NOMO-1 treated with dmso at 0.1 percent for 144 hours (cell line): ENCODE results near the gene DGKI.
"Not testable (repeated sequence)": the region's sequence is repeated elsewhere in the genome, so short reads cannot be mapped to it uniquely, and the experiment has no call there.

Experiments used
- DNase-seq: peaks from one replicate; lab custom pipeline; 2025; ENCODE audit not compliant: unreplicated experiment; lab: John Stamatoyannopoulos, UW

Gene DGKI

DNA sequence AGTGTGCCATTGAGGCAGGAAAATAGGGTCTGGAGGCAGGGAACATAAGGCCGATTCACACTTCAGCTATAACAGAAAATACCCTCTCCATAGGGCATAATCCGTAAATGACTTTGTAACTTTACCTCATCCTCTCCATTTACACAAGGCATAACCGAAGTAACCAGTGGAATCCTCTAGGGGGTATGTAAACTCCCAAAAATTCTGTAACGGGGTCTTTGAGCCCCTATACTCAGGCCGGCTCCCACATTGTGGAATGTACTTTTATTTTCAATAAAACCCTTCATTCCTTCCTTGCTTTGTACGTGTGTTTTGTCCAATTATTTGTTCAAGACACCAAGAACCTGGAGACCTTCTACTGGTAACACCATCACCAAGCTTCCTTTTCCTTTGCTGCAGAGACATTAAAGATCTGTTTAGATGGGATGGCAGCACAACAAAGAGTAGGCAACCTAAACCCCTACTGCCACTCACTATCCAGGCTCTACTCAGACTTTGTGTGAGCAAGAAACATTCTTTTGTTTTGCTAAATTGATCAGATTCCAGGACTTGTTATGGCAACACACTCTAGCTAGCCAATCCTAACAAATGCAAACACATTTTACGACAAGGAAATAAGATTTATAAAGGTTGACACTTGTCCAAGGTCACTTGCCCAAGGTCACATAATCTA is 99.3 kb downstream of the DGKI start:
- DNase-seq: no peak

DNA sequence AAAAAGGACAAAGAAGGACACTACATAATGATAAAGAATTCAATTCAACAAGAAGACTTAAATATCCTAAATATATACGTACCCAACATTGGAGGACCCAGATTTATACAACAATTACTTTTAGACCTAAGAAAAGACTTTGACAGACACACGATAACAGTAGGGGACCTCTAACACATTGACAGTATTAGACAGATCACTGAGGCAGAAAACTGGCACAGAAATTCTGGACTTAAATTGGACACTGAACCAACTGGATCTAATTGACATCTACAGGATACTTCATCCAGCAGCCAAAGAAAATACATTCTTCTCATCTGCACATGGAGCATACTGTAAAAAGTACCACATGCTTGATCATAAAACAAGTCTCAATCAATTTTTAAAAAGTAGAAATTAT is 103.8 kb downstream of the DGKI start:
- DNase-seq: no peak

DNA sequence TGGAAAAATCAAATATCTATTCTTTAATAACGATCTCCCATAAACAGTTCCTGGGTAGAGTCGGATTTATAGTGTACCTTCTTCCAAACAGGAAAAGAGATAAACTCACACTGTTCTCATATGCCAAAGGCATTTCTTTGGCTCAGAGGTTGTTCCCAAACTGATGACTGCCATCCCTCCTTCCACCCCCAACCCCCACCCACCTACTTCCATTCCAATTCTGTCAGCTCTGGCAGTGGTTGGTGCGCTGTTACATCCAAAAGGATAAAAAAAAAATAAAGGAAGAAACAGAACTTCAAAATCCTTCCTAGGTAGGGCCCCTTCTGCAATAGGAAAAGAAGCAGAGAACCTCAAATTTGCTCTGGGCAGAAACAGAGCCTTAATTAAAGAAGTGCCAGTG is 104.7 kb downstream of the DGKI start:
- no peak for DNase-seq

DNA sequence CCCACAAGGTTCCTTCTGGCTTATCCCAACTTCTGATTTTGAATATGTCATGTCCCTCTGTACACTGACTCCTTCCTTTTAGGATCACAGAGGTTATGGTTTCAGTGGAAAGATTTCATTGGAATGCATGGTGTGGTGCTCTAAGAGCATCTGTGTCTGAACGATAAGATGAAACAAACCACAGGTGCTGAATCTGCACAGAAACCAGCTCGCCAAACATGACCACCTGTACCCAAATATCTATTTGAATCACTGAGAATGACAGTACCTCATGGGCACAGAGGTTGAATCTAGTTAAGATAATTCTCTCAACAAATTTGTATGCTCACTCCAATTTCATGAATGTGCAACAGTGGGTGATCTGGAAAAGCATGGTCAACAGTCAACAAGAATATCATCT is 105.3 kb downstream of the DGKI start:
- DNase-seq: no peak

DNA sequence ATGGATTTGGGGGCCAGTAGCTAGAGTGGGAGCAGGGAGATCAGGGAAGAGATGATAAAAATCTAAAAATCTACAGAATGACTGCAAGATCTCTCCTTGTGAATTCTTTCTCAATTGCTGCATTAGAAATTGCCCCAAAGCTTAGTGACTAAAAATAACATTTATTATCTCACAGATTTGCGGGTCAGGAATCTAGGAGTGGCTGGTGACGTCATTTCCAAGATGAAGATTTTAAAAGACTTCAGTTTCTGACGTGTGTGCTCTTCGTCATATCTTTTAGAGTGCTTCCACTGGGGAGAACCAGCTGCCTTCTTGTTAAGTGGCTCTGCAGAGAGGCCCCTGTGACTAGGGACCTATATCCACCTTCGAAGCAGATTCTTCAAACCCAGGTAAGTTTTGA is 112.6 kb downstream of the DGKI start:
- DNase-seq: no peak

DNA sequence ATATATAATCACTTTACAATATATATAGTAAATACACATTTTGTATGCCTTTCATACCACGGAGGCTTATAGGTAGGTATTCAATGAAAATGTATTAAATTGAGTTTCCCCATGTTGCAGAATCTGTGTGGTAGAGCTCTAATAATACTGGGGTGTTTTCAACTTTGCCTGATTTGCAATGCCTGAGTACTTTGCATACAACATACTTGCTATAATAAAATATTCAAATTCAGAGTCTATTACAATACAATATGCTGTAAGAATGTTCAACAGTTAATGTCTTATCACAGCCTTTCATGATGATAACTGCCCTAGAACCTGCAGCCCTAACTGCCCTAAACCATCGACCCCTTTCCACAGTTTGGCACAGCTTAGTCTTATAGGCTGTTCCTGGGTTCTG is 114.6 kb downstream of the DGKI start:
- no peak for DNase-seq

DNA sequence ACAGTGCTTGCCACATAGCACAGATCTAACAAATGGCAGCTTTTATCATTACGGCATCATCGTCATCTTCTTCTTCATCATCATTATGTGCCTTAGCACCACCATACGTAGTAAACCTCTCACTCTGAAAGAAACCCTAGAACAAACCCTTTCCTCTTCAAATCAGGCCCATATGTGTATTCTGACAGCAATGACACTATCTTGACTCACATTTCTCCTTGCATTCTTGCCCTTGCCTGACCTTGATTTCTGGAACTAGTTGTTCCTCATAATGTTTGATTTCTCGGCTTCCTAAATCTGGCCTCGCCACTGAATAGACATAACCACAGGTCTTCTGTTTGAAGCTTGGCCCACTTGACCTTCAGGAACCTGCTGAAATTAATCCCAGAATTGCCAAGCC is 115.3 kb downstream of the DGKI start:
- DNase-seq: no peak

DNA sequence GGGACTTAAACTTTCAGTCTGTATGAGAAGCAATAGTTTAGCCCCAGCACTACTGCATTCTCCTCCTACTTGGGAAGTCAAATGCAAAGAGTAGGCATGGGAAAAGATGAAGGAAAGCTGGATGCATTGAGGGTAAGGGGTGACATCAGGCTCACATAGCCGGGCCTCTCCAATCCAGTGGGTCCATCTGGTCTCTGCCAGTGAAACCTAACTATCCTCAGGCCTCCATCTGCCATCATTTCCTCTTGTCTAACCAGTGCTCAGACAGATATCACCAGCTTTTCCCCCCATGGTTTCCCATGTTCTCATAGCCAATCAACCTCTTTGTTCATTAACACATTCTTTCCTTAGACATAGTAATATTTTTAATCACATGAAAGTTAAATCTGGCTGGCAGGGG is 118.3 kb downstream of the DGKI start:
- DNase-seq: no peak

DNA sequence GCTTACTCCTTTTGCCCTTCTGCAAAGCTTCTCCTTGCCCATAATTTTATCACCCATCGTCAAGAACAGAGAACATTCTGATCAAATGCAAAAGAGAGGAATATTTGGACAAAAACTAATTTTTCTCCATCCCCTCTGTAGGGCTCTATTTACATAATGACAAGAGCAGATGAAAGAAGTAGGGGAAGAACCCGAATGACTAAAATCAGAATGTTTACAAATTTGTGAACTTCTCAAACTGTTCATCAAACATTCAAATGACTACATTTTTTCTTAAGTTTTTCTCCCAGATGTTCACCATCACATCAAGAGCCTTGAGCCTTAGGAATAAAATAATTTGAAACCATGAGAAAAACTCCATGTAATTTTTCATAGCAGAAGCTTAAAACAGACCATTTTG is 119.4 kb downstream of the DGKI start:
- no peak for DNase-seq

DNA sequence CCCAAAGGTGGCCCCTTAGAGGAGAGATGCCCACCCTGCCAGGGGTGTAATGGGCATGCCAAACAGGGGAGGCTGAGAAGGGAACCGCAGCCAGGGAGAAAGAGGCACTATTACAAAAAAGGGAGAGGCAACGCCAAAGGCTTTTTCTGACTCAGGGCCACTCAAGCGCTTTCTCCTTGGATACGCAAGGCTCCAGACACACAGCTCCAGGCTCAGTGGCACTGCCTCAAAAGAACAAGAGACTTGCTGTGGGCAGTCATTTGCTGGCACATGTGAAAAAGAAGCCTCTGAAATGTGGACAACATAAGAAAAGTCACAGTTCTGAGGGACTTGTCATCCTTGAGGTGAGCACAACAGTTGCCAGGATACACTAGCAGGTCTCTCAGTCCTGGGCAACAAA is 128.4 kb downstream of the DGKI start:
- DNase-seq: no peak

DNA sequence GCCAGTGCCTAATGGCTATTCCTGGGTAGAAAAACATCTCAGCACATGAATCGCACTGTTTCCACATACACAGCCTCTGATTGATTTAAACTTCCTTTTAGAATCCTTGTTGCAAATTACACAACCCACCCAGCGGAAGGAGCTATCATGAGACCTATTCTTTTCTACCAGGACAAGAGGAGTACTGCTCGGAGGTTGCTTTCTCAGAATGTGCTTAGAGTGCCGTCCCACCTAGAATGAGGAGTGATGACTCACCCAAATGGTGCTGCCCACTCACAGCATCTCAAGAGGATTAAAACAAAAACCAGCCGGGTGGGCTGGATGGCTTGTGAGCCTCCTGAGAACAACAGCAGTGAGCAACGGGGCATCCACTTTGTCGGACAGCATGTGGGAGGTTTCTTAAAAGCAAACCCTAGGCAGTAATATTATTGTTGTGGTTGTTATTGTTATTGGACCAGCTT is 128.9 kb downstream of the DGKI start:
- DNase-seq: peak; percentile 0

DNA sequence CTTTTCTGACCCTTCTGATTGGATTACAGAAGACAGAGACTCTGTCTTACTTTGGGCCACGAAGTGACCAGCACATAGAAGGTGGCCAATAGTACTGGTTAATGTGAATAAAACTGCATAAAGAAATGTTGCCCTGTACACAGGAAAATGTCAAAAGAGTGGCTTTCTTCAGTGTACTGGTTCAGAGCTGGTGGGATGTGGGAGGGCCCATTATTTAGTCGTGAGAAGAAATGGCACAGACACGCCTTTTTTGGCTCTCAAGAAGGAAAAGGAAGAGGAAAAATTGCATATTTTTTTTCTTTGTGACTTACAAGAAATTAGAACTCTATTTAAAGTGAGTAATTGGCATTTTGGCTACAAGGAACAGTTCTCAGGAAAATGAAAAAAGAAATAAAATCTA is 129.7 kb downstream of the DGKI start:
- no peak for DNase-seq

DNA sequence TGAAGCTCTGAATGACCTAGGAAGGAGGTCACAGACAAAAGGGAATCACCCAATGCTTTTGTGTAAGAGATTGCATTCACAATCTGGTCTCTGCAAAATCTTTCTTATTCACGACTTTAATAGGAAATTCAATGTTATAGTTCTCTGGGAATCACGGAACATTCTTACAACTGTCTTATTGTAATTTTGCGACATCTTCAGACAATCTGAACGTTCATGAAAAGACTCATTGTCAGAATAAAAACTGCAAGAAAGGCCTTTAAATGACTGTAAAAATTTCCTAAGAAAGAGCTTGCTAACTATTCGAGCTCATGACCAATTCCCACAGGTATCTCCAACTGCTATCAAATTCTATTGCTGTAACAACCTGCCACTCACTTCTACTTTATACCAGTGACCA is 130.7 kb downstream of the DGKI start:
- no peak for DNase-seq

DNA sequence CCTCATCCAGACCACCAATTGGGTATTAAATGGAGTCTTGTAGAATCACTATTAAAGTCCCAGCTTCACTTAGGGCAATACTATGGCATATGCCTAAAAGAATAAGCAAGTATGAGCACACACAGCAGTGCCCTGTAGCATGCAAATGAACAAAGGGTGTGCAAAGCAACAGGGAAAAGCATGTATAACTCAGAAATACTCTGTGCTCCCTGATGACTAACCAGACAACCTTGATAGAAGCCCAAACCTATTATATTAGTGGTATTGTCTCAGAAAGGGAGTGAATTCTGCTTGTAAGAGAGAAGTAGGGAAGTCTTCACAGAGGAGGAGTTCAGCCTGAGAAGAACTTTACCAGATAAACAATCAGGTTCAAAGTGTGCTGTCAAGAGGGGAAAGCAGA is 131.2 kb downstream of the DGKI start:
- DNase-seq: no peak

DNA sequence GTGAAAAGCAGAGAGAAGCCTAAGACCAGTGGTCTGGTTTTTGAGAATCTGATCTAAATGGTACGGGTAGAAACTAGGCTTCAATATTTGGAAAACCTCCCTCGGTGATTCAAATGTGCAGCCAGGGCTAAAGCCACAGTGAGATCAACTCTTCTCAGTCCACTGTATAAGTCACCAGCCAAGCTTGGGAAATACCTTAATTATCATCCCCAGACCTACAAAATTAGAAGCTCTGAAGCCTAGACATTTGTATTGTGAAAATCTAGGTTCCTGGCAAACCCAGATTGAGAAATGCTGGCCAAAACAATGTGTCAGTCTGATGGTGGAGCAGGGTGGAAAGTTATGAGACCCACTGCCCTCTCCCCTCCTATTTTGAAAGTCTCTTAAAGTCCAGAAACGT is 131.7 kb downstream of the DGKI start:
- DNase-seq: no peak

DNA sequence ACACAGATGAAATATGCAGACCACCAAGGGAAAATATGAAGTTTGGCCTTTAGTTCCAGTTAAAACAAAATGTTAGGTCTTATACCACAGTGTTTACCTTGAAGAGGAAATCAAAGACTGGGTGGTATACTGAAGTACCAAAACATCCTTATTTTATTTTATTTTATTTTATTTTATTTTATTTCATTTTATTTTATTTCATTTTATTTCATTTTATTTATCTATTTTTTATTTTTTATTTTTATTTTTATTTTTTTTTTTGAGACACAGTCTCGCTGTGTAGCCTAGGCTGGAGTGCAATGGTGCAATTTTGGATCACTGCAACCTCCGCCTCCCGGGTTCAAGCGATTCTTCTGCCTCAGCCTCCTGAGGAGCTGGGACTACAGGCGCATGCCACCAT is 140.4 kb downstream of the DGKI start:
- DNase-seq: not testable (repeated sequence)

DNA sequence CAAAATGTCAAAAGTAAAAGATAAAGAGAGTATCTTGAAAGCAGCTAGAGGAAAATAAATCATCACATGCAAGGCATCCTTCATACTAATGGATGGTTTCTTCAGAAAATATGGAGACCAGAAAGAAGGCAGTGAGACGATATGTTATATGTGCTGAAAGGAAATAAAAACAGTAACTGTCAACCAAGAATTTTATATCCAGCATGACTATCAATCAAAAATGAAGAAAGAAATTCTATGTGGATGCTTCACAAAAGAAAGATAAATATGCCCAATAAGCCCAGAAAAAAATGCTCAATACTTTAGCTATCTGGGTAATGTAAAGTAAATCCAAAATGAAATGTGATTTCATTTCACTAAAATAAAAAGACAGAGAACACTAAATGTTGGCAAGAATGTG is 142.1 kb downstream of the DGKI start:
- no peak for DNase-seq

DNA sequence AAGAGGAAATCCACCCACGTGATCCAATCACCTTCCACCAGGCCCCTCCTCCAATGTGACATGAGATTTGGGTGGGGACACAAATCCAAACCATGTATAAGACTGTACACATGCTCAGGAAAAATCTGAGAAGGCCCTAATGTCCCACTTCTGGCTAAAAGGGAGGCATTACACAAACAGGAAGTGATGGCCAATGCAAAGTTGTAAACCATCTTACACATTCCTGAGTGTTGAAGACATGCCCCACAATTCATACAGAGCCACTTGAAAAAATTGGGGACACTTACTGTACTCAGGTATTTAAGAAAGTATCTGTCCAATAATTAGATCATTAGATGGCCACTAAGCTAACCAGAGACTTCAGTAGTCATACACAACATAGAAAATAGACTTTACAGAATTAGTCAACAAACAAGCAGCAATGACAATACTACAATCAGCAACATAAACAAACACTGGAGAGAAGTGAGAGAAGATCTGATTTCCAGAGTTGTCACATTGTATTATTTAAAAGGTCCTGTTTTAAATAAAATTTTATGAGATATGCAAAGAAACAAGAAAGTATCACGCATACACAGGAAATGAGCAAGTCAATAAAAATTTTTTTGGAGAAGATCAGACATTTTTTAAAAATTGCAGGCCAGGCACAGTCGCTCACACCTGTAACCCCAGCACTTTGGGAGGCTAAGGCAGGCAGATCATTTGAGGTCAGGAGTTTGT is 143.3 kb downstream of the DGKI start:
- DNase-seq: no peak

DNA sequence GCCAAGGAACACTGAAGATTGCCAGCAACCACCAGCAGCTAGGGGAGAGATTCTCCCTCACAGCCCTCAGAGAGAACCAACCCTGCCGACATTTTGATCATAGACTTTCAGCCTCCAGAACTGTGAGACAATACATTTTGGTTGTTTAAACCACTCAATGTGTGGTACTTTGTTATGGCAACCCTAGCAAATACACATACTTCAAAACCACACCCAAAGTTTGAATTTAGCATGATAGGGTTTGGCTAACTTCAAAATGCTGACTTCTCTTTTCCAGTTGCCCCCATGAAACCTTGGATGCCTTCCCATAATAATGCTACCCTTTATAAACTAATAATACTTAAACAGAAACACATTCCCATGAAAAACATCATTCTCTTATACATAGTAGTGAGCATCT is 149.8 kb downstream of the DGKI start:
- no peak for DNase-seq

DNA sequence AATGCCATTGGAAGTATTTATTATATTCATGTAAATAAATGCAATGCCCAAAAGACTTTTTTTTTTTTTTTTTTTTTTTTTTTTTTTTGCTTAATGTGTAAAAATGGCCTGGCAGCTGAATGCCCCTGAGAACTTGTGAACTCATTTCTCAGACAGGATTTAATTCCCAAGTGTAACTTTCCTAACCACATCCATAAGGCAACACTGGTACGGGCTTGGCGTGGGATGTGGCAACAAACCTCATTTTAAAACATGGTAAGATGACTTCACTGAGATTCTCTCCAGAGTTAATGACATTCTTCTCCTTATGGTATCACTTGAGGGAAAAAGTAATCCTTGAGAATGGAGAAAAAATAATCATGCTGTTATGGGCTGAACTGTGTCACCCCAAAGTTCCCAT is 150.4 kb downstream of the DGKI start:
- DNase-seq: no peak

DNA sequence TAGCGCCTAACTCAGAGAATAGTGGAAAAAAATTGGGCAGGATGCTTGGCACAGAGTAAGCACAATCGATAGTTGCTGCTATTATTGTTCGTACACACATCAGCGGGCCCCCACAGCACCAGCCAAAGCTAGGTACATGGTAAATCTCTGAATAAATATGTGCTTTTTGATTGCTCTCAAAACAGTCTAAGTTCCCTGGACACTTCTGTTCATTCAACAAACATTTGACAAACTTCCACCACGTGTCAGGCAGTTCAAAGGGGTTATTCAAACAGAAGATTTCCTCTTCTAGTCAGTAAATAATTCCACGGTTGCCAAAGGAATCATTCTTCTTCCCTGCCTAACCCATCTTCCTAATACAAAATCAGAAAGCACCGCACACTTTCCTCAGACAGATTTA is 150.8 kb downstream of the DGKI start:
- no peak for DNase-seq

DNA sequence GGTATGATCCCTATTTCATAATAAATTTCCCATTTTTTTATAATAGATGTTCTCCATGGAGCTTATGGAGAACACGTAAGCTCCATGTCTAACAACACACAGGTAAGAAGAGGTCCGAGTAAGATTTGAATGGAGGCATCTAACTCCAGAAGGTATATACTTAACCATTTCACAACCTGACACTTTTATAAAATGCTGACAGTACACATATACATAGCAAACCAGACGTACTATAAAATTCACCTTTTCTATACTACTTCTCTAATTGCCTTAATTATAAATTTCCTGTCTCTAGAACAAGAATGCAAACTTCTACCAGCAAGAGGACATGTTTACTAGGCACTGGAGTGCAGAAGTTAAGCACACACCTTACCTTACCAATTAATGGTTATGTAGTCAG is 151.3 kb downstream of the DGKI start:
- no peak for DNase-seq

DNA sequence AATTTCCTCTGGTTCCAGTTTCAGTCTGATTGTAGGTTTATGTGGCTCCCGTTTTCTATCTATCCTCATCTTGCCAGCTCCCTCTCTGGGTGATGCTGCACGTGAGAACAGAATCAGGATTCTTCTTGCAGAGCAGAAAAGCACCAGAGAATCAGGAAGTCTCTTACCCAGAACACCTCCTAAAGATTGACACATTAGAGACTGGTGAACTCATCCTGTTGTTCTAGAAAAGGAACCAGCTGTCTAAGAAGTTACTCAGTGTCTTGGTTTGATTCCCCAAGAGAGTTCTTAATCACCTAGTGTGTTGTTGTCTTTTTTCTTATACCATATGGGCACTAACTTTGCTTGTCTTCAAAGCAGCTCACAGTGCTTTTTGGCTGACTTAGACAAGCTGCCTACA is 152.4 kb downstream of the DGKI start:
- DNase-seq: no peak
